ENCODE measurements around the gene LRRC8A. TPM values are rescaled to one million over a fixed set of nuclear protein-coding genes. Genes with fewer than 3 reads are reported as not detected.

Gene LRRC8A
- total and polyA plus RNA-seq, 7 donors, result 11.6 to 71.5 (median 16.4) TPM

- no peak for TF ChIP-seq CTCF (IDR thresholded peaks at IDR 0.05)
- H3K36me3 ChIP-seq (ENCODE audit: insufficient read depth in 1 of 2, low read depth in 1 of 2), result peaks cover 0 to 39% of the 10 kb centered on the region in 2 donors
- peak overlapping the region; percentile 23 for H3K27ac ChIP-seq
- no peaks in the 10 kb centered on the region for H3K9me3 ChIP-seq
- H3K4me3 ChIP-seq, result no peak overlapping the region
- 85 to 94% (median 88%) methylated on average over 4 of the region's 4 CpGs for WGBS, 3 donors
- DNase-seq (no peak), ATAC-seq (no peak)
- H3K4me1 ChIP-seq, result peaks cover 47% of the 10 kb centered on the region
- H3K27me3 ChIP-seq (ENCODE audit: insufficient read depth in 3 of 3, low read length in 2 of 3), result no peaks in the 10 kb centered on the region
- intact Hi-C loops (cut with DNase I), result no loop called here
Observed at GRCh38 chr9:128909859-128910258, 27.9 kb downstream of the LRRC8A start.

GRCh38 chr9:128910906-128911305 is 29.0 kb downstream of the LRRC8A start:
- Histone ChIP-seq H3K4me3 (peak overlapping the region; percentile 4), H3K27ac (peak overlapping the region; percentile 76), H3K4me1 (peaks cover 55% of the 10 kb centered on the region), H3K9me3 (no peaks in the 10 kb centered on the region), H3K27me3 (ENCODE audit: insufficient read depth in 3 of 3, low read length in 2 of 3) (no peaks in the 10 kb centered on the region), H3K36me3 (ENCODE audit: insufficient read depth in 1 of 2, low read depth in 1 of 2) (peaks cover 0 to 39% of the 10 kb centered on the region in 2 donors)
- ATAC-seq (no peak), DNase-seq (no peak)
- no peak for TF ChIP-seq CTCF (IDR thresholded peaks at IDR 0.05)
- 76 to 83% (median 78%) methylated on average over 6 of the region's 6 CpGs for WGBS, 3 donors
- intact Hi-C loops (cut with DNase I), result no loop called here

- peak overlapping the region; percentile 4 for H3K4me3 ChIP-seq
- ATAC-seq, result peak; percentile 59 to 74 (median 73)
- no peaks in the 10 kb centered on the region for H3K27me3 ChIP-seq (ENCODE audit: insufficient read depth in 3 of 3, low read length in 2 of 3)
- peak overlapping the region; percentile 76 for H3K27ac ChIP-seq
- peaks cover 62% of the 10 kb centered on the region for H3K4me1 ChIP-seq
- no peak for TF ChIP-seq CTCF (IDR thresholded peaks at IDR 0.05)
- H3K36me3 ChIP-seq (ENCODE audit: insufficient read depth in 1 of 2, low read depth in 1 of 2), result peaks cover 0 to 42% of the 10 kb centered on the region in 2 donors
- WGBS, 3 donors, result 20 to 27% (median 26%) methylated on average over 7 to 8 of the region's 8 CpGs
- H3K9me3 ChIP-seq, result no peaks in the 10 kb centered on the region
- DNase-seq, result peak; percentile 75 to 88
- intact Hi-C loops (cut with DNase I), result no loop called here
Observed at GRCh38 chr9:128911529-128912035, 29.6 kb downstream of the LRRC8A start.

GRCh38 chr9:128912270-128912853 is 30.4 kb downstream of the LRRC8A start:
- no peak for TF ChIP-seq CTCF (IDR thresholded peaks at IDR 0.05)
- intact Hi-C loops (cut with DNase I), result no loop called here
- WGBS, 3 donors, result 73 to 77% (median 75%) methylated on average over 15 of the region's 15 CpGs
- Histone ChIP-seq H3K4me3 (no peak overlapping the region), H3K9me3 (no peaks in the 10 kb centered on the region), H3K4me1 (peaks cover 68% of the 10 kb centered on the region), H3K27me3 (ENCODE audit: insufficient read depth in 3 of 3, low read length in 2 of 3) (no peaks in the 10 kb centered on the region), H3K27ac (peak overlapping the region; percentile 76), H3K36me3 (ENCODE audit: insufficient read depth in 1 of 2, low read depth in 1 of 2) (peaks cover 0 to 37% of the 10 kb centered on the region in 2 donors)
- no peak for ATAC-seq
- no peak for DNase-seq

Measured in psoas muscle (tissue), 8 donors.